ENCODE data around the gene UBE2H.

DNA sequence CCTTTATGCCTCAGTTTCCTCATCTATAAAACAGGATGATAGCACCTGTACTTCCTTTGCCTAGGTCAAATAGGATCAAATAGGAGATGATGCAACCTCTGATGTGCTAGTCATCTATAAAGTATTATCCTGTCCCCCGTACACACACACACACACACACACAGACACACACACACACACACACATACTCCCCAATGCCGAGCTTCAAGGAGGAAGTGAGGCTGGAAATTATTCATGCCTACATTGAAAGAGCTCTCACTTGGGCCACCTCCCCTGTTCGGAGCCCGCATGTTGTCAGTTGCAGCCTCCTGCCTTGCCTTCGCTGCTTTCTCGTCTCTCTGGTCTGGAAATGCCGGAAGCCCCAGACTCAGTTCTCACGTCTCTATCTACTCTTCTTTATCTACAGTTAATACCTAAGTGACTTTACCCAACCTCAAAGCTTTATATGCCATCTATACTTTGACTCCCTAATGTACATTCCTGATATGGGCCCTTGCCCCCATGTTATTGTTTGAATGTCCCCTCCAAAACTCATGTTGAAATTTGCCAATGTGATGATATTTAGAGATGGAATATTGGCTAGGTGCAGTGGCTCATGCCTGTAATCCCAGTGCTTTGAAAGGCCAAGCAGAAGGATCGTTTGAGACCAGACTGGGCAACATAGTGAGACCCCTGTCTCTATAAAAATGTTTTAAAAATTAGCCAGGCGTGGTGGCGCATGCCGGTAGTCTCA lies 6.9 kb upstream of the UBE2H start:
- TF ChIP-seq, protein P1, sequence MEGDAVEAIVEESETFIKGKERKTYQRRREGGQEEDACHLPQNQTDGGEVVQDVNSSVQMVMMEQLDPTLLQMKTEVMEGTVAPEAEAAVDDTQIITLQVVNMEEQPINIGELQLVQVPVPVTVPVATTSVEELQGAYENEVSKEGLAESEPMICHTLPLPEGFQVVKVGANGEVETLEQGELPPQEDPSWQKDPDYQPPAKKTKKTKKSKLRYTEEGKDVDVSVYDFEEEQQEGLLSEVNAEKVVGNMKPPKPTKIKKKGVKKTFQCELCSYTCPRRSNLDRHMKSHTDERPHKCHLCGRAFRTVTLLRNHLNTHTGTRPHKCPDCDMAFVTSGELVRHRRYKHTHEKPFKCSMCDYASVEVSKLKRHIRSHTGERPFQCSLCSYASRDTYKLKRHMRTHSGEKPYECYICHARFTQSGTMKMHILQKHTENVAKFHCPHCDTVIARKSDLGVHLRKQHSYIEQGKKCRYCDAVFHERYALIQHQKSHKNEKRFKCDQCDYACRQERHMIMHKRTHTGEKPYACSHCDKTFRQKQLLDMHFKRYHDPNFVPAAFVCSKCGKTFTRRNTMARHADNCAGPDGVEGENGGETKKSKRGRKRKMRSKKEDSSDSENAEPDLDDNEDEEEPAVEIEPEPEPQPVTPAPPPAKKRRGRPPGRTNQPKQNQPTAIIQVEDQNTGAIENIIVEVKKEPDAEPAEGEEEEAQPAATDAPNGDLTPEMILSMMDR (conservative IDR thresholded peaks at IDR 0.05; ENCODE audit: low read depth, low read length), result no peak
- no peak for TF ChIP-seq RAD21 (IDR thresholded peaks at IDR 0.05; ENCODE audit: low read length)
- TF ChIP-seq POLR2A (IDR thresholded peaks at IDR 0.05; ENCODE audit: low read depth, low read length), result no peak
- no peak for TF ChIP-seq RFX5 (IDR thresholded peaks at IDR 0.05; ENCODE audit: low read depth, low read length)
- TF ChIP-seq, protein P2, sequence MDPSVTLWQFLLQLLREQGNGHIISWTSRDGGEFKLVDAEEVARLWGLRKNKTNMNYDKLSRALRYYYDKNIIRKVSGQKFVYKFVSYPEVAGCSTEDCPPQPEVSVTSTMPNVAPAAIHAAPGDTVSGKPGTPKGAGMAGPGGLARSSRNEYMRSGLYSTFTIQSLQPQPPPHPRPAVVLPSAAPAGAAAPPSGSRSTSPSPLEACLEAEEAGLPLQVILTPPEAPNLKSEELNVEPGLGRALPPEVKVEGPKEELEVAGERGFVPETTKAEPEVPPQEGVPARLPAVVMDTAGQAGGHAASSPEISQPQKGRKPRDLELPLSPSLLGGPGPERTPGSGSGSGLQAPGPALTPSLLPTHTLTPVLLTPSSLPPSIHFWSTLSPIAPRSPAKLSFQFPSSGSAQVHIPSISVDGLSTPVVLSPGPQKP (IDR thresholded peaks at IDR 0.05; ENCODE audit: borderline replicate concordance, low read depth, low read length), result no peak
- no peak for TF ChIP-seq RCOR1 (IDR thresholded peaks at IDR 0.05; ENCODE audit: insufficient replicate concordance, low read length)
- no peak for TF ChIP-seq SMC3 (IDR thresholded peaks at IDR 0.05; ENCODE audit: low read depth, low read length)
- no peak for TF ChIP-seq BHLHE40 (IDR thresholded peaks at IDR 0.05; ENCODE audit: low read depth, low read length)
- TF ChIP-seq MAFK (IDR thresholded peaks at IDR 0.05; ENCODE audit: low read depth, low read length), result no peak
- TF ChIP-seq CEBPB (IDR thresholded peaks at IDR 0.05; ENCODE audit: low read depth, low read length), result peak; percentile 55

Data from IMR-90 (cell line).